GM12878 (cell line): Measurements from ENCODE around the gene RUFY3. TPM values are rescaled to one million over a fixed set of nuclear protein-coding genes. Genes with fewer than 3 reads are reported as not detected.

Experiments
- ATF7 ChIP-seq: fragments of 450-650 bp; IDR thresholded peaks from 2 replicates; pipeline ENCODE4 v1.6.1; 2016; ENCODE audit warnings: low read depth, mild to moderate bottlenecking
- FOXK2 ChIP-seq: fragments of 450-650 bp; IDR thresholded peaks from 2 replicates; pipeline ENCODE4 v1.6.1; 2017; ENCODE audit warnings: mild to moderate bottlenecking, moderate library complexity
- GATAD2B ChIP-seq: fragments of 450-650 bp; conservative IDR thresholded peaks from 2 replicates; pipeline ENCODE4 v1.6.1; 2017; ENCODE audit warnings: low read depth, mild to moderate bottlenecking, moderate library complexity
- IKZF2 ChIP-seq, 2 experiments: fragments of 450-650 bp; IDR thresholded peaks; 2 replicates each; pipeline ENCODE4 v1.6.1; 2017; ENCODE audit warnings: mild to moderate bottlenecking in 2 of 2, moderate library complexity in 2 of 2
- NFYB ChIP-seq: IDR thresholded peaks from 2 replicates; pipeline ENCODE4 v1.6.1; 2011; ENCODE audit warnings: low read depth, mild to moderate bottlenecking, low read length, improper control_type of control experiment, moderate library complexity; ENCODE audit not compliant: insufficient read depth
- SPI1 ChIP-seq: IDR thresholded peaks from 2 replicates; pipeline ENCODE4 v1.6.1; 2011; ENCODE audit warnings: low read depth, mild to moderate bottlenecking, low read length, moderate library complexity, borderline replicate concordance; ENCODE audit not compliant: insufficient read depth
- ZNF207 ChIP-seq: fragments of 450-650 bp; IDR thresholded peaks from 2 replicates; pipeline ENCODE4 v1.6.1; 2014; ENCODE audit warnings: antibody characterized with exemption, mild to moderate bottlenecking, borderline replicate concordance
- polyA plus RNA-seq, 11 experiments: library from polyadenylated mRNA; depleted of rRNA in 4 of 11; unstranded in 6 of 11; stranded (reverse) in 5 of 11; fragments of >200 nt; fragmentation: Nextera tagmentation in 4 of 11; fragmentation: Illumina TruSeq in 1 of 11; extraction: Ambion mirVana in 4 of 11; extraction: Trizol in 1 of 11; gene quantifications; 1 replicate in 1 of 11; 2 replicates in 10 of 11; pipeline versions ENCODE4 v1.2.1 to v1.2.3, GENCODE V29; 2011 to 2016; ENCODE audit warnings: inconsistent platforms in 2 of 11, missing spikeins in 2 of 11, low read depth in 1 of 11
- total RNA-seq, 4 experiments: library from RNA; depleted of rRNA in 3 of 4; stranded (reverse); fragments of >200 nt in 3 of 4; fragmentation: Illumina TruSeq in 1 of 4; extraction: Trizol in 1 of 4; gene quantifications; 2 replicates each; pipeline versions ENCODE4 v1.2.1 to v1.2.3, GENCODE V29; 2013 to 2021
- TF ChIP-seq, protein P1 (sequence below): fragments of 450-650 bp; IDR thresholded peaks from 2 replicates; pipeline ENCODE4 v1.6.1; 2017; ENCODE audit warnings: mild to moderate bottlenecking, low read depth, inconsistent platforms; ENCODE audit not compliant: poor library complexity, severe bottlenecking
- TF ChIP-seq, protein P2 (sequence below): fragments of 450-650 bp; IDR thresholded peaks from 2 replicates; pipeline ENCODE4 v1.6.1; 2016; ENCODE audit warnings: mild to moderate bottlenecking

RUFY3 gene
- total and polyA plus RNA-seq, 10 of the 15 experiments (the other 5 are each of a cell fraction or from before 2014, with no cell fraction given) = 5.1 to 28.3 (median 13.1) TPM

DNA sequence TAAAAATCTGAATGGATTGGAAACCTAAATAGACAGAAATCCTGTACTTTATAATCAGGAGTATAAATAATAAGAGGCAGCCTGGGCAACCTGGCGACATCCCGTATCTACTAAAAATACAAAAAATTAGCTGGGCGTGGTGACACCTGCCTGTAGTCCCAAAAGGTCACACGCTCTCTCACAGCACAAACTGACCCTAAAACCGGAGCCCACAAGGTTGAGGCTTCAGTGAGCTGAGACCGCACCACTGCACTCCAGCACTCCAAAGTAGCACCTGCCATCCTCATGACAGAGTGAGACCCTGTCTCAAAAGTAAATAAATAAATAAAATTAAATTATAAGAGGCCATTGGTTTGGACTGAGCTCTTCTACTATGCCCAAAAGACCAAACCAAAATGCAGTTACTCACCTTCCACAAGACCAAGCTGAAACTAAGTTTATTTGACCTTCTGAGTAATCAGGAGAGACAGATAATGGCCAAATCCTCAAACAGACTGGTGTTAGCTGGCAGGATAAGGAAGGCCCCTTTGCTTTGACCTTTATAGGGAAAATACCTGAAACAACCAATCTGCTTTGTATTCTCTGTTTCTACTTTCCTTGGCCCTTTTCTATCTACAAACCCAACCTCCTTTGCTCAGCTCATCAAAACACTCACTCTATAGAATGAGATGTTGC, 121.1 kb downstream of the RUFY3 start (continued):
- TF ChIP-seq, protein P1, sequence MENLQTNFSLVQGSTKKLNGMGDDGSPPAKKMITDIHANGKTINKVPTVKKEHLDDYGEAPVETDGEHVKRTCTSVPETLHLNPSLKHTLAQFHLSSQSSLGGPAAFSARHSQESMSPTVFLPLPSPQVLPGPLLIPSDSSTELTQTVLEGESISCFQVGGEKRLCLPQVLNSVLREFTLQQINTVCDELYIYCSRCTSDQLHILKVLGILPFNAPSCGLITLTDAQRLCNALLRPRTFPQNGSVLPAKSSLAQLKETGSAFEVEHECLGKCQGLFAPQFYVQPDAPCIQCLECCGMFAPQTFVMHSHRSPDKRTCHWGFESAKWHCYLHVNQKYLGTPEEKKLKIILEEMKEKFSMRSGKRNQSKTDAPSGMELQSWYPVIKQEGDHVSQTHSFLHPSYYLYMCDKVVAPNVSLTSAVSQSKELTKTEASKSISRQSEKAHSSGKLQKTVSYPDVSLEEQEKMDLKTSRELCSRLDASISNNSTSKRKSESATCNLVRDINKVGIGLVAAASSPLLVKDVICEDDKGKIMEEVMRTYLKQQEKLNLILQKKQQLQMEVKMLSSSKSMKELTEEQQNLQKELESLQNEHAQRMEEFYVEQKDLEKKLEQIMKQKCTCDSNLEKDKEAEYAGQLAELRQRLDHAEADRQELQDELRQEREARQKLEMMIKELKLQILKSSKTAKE = peak; percentile 63
- TF ChIP-seq SPI1 (peak; percentile 48; the same call in 1 of the 2 replicates), FOXK2 (no peak), NFYB (no peak), IKZF2 (IDR thresholded peaks at IDR 0.05) (peak; percentile 54 to 68; a peak in 1 of 4 replicates), GATAD2B (no peak), ATF7 (peak; percentile 35; the same call in 1 of the 2 replicates), ZNF207 (no peak)
- TF ChIP-seq, protein P2, sequence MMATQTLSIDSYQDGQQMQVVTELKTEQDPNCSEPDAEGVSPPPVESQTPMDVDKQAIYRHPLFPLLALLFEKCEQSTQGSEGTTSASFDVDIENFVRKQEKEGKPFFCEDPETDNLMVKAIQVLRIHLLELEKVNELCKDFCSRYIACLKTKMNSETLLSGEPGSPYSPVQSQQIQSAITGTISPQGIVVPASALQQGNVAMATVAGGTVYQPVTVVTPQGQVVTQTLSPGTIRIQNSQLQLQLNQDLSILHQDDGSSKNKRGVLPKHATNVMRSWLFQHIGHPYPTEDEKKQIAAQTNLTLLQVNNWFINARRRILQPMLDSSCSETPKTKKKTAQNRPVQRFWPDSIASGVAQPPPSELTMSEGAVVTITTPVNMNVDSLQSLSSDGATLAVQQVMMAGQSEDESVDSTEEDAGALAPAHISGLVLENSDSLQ = 0 out of 2 replicates have a peak, but pooled peaks have one; percentile 3
